ENCODE results near the gene PCDHGB4. TPM values are rescaled to one million over a fixed set of nuclear protein-coding genes. Genes with fewer than 3 reads are reported as not detected.

Gene PCDHGB4
- total RNA-seq, 2 donors from 2014 or later = 10.7 to 13.9 TPM

DNA sequence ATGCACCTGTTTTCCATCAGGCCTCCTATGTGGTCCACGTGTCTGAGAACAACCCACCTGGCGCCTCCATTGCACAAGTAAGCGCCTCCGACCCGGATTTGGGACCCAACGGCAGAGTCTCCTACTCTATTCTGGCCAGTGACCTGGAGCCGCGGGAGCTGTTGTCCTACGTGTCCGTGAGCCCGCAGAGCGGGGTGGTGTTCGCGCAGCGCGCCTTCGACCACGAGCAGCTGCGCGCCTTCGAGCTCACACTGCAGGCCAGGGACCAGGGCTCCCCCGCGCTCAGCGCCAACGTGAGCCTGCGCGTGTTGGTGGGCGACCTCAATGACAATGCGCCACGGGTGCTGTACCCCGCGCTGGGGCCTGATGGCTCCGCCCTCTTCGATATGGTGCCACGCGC lies 35.9 kb upstream of the PCDHGB4 start:
- no peaks in the 10 kb centered on the region for H3K4me1 ChIP-seq (ENCODE audit: control insufficient read depth, insufficient read depth, low read length)
- H3K4me3 ChIP-seq (ENCODE audit: low read length) = no peak overlapping the region
- H3K36me3 Mint-ChIP-seq (ENCODE audit: low read depth) = peaks cover 60% of the 10 kb centered on the region
- H3K9ac ChIP-seq (ENCODE audit: extremely low read depth, low read length, poor library complexity, severe bottlenecking) = no peak overlapping the region
- H3K4me1 Mint-ChIP-seq = no peaks in the 10 kb centered on the region
- no peak for DNase-seq
- TF ChIP-seq CTCF (conservative IDR thresholded peaks at IDR 0.05) = no peak
- no peak overlapping the region for H3K27ac ChIP-seq (ENCODE audit: low read depth, low read length)
- H3K27me3 ChIP-seq (ENCODE audit: control insufficient read depth, insufficient read depth, low read length, poor library complexity, severe bottlenecking) = no peaks in the 10 kb centered on the region
- no peaks in the 10 kb centered on the region for H3K36me3 ChIP-seq (ENCODE audit: control insufficient read depth, insufficient read depth, low read length)
- H3K27ac Mint-ChIP-seq = no peak overlapping the region
- H3K27me3 Mint-ChIP-seq (ENCODE audit: insufficient read depth) = peaks cover 1% of the 10 kb centered on the region
- no peak overlapping the region for H3K4me3 Mint-ChIP-seq
- 95 to 98% methylated on average over 21 to 28 of the region's 36 CpGs for WGBS, 2 experiments (ENCODE audit: insufficient coverage in 1 of 2, insufficient read length in 1 of 2)
- H3K9me3 Mint-ChIP-seq = peaks cover 59% of the 10 kb centered on the region
- peaks cover 79% of the 10 kb centered on the region for H3K9me3 ChIP-seq (ENCODE audit: control insufficient read depth, low read length)

GRCh38 chr5:141354900-141355469 lies 32.5 kb upstream of the PCDHGB4 start, which contains the start of gene PCDHGA4:
Gene PCDHGA4 (plus strand): TSS chr5:141355021. CDS start chr5:141355108, 87 bp downstream.
- no peaks in the 10 kb centered on the region for H3K36me3 ChIP-seq (ENCODE audit: control insufficient read depth, insufficient read depth, low read length)
- no peaks in the 10 kb centered on the region for H3K4me1 Mint-ChIP-seq
- peaks cover 66% of the 10 kb centered on the region for H3K9me3 ChIP-seq (ENCODE audit: control insufficient read depth, low read length)
- WGBS, 2 experiments (ENCODE audit: insufficient coverage in 1 of 2, insufficient read length in 1 of 2) = 94 to 96% methylated on average over 28 to 29 of the region's 29 CpGs
- H3K4me3 Mint-ChIP-seq = no peak within 1 kb of the TSS
- H3K27ac Mint-ChIP-seq = no peak within 1 kb of the TSS
- TF ChIP-seq CTCF (conservative IDR thresholded peaks at IDR 0.05) = peak; percentile 68
- peaks cover 68% of the 10 kb centered on the region for H3K9me3 Mint-ChIP-seq
- peaks cover 57% of the 10 kb centered on the region for H3K36me3 Mint-ChIP-seq (ENCODE audit: low read depth)
- no peaks in the 10 kb centered on the region for H3K27me3 ChIP-seq (ENCODE audit: control insufficient read depth, insufficient read depth, low read length, poor library complexity, severe bottlenecking)
- H3K27me3 Mint-ChIP-seq (ENCODE audit: insufficient read depth) = peaks cover 1% of the 10 kb centered on the region
- DNase-seq = no peak
- no peak within 1 kb of the TSS for H3K27ac ChIP-seq (ENCODE audit: low read depth, low read length)
- H3K4me1 ChIP-seq (ENCODE audit: control insufficient read depth, insufficient read depth, low read length) = no peaks in the 10 kb centered on the region
- no peak within 1 kb of the TSS for H3K9ac ChIP-seq (ENCODE audit: extremely low read depth, low read length, poor library complexity, severe bottlenecking)
- H3K4me3 ChIP-seq (ENCODE audit: low read length) = no peak within 1 kb of the TSS

DNA sequence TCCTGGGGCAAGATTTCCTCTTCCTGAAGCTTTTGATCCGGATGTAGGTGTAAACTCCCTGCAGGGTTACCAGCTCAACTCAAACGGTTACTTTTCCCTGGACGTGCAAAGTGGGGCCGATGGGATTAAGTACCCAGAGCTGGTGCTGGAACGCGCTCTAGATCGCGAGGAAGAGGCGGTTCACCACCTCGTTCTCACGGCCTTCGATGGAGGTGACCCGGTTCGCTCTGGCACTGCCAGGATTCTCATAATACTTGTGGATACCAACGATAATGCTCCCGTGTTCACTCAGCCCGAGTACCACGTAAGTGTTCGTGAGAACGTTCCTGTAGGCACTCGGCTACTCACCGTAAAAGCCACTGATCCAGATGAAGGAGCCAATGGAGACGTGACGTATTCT lies 31.9 kb upstream of the PCDHGB4 start:
- Mint-ChIP-seq H3K36me3 (ENCODE audit: low read depth) (peaks cover 57% of the 10 kb centered on the region), H3K9me3 (peaks cover 68% of the 10 kb centered on the region), H3K27me3 (ENCODE audit: insufficient read depth) (no peaks in the 10 kb centered on the region), H3K4me1 (no peaks in the 10 kb centered on the region), H3K27ac (no peak overlapping the region), H3K4me3 (no peak overlapping the region)
- Histone ChIP-seq H3K27ac (ENCODE audit: low read depth, low read length) (no peak overlapping the region), H3K27me3 (ENCODE audit: control insufficient read depth, insufficient read depth, low read length, poor library complexity, severe bottlenecking) (no peaks in the 10 kb centered on the region), H3K9ac (ENCODE audit: extremely low read depth, low read length, poor library complexity, severe bottlenecking) (no peak overlapping the region), H3K36me3 (ENCODE audit: control insufficient read depth, insufficient read depth, low read length) (no peaks in the 10 kb centered on the region), H3K4me1 (ENCODE audit: control insufficient read depth, insufficient read depth, low read length) (no peaks in the 10 kb centered on the region), H3K9me3 (ENCODE audit: control insufficient read depth, low read length) (peaks cover 66% of the 10 kb centered on the region), H3K4me3 (ENCODE audit: low read length) (no peak overlapping the region)
- WGBS, 2 experiments (ENCODE audit: insufficient coverage in 1 of 2, insufficient read length in 1 of 2) = 92 to 95% methylated on average over 24 of the region's 24 CpGs
- DNase-seq = no peak
- TF ChIP-seq CTCF (conservative IDR thresholded peaks at IDR 0.05) = no peak

Measured in endodermal cell (in vitro differentiated cells).